ENCODE results near the gene DUS1L.

Gene DUS1L

GRCh38 chr17:82065638-82066303 is at the start of gene DUS1L:
Gene DUS1L (minus strand): TSS chr17:82065804. CDS start chr17:82065059, 745 bp downstream.
- DNase-seq (ENCODE audit: low read depth), result peak; percentile 68

- no peak for DNase-seq (ENCODE audit: low read depth)
Observed at GRCh38 chr17:82114872-82115271, 49.3 kb upstream of the DUS1L start.

- DNase-seq (ENCODE audit: low read depth), result no peak
Observed at GRCh38 chr17:82114447-82114846, 48.8 kb upstream of the DUS1L start.

GRCh38 chr17:82113941-82114340 is 48.3 kb upstream of the DUS1L start:
- DNase-seq (ENCODE audit: low read depth), result no peak

- no peak for DNase-seq (ENCODE audit: low read depth)
Observed at GRCh38 chr17:82113422-82113821, 47.8 kb upstream of the DUS1L start.

- DNase-seq (ENCODE audit: low read depth), result no peak
Observed at GRCh38 chr17:82112914-82113311, 47.3 kb upstream of the DUS1L start.

- no peak for DNase-seq (ENCODE audit: low read depth)
Observed at GRCh38 chr17:82112181-82112913, 46.7 kb upstream of the DUS1L start.

GRCh38 chr17:82110298-82110697 is 44.7 kb upstream of the DUS1L start:
- no peak for DNase-seq (ENCODE audit: low read depth)

GRCh38 chr17:82108961-82109475 is 43.4 kb upstream of the DUS1L start:
- no peak for DNase-seq (ENCODE audit: low read depth)

- no peak for DNase-seq (ENCODE audit: low read depth)
Observed at GRCh38 chr17:82108496-82108945, 42.9 kb upstream of the DUS1L start.

- DNase-seq (ENCODE audit: low read depth), result no peak
Observed at GRCh38 chr17:82108038-82108437, 42.4 kb upstream of the DUS1L start.

GRCh38 chr17:82107341-82107860 is 41.8 kb upstream of the DUS1L start:
- DNase-seq (ENCODE audit: low read depth), result no peak

- DNase-seq (ENCODE audit: low read depth), result no peak
Observed at GRCh38 chr17:82106688-82107305, 41.2 kb upstream of the DUS1L start.

GRCh38 chr17:82105882-82106687 is 40.5 kb upstream of the DUS1L start:
- peak; percentile 25 for DNase-seq (ENCODE audit: low read depth)

GRCh38 chr17:82105417-82105881 is 39.8 kb upstream of the DUS1L start:
- no peak for DNase-seq (ENCODE audit: low read depth)

GRCh38 chr17:82104797-82105416 is 39.3 kb upstream of the DUS1L start:
- DNase-seq (ENCODE audit: low read depth), result no peak

GRCh38 chr17:82103553-82104451 is 38.2 kb upstream of the DUS1L start:
- DNase-seq (ENCODE audit: low read depth), result no peak

GRCh38 chr17:82101767-82102679 is 36.4 kb upstream of the DUS1L start:
- no peak for DNase-seq (ENCODE audit: low read depth)

GRCh38 chr17:82101301-82101715 is 35.7 kb upstream of the DUS1L start:
- DNase-seq (ENCODE audit: low read depth), result no peak
